Transverse colon (tissue), 3 donors: ENCODE measurements around the gene LRRC26.

ENCODE experiments used
- POLR2A ChIP-seq: fragments of 450-650 bp; IDR thresholded peaks from one replicate; pipeline ENCODE4 v1.6.1; 2016; ENCODE audit warnings: antibody characterized with exemption, mild to moderate bottlenecking, moderate library complexity
- POLR2AphosphoS5 ChIP-seq, 3 donors: sonication (generic); formaldehyde crosslinking; IDR thresholded peaks; one replicate each; pipeline ENCODE4 v1.6.1; 2016; ENCODE audit warnings: antibody characterized with exemption in 3 of 3

GRCh38 chr9:137194388-137194787 is 24.5 kb upstream of the LRRC26 start:
- TF ChIP-seq POLR2AphosphoS5 (IDR thresholded peaks at IDR 0.05) (no peak), POLR2A (no peak)
